A172 (cell line): ENCODE measurements around the gene ZBTB8A. TPM values are rescaled to one million over a fixed set of nuclear protein-coding genes. Genes with fewer than 3 reads are reported as not detected.

Experiments used
- DNase-seq: peaks from one replicate; pipeline ENCODE4 v3.0.0-alpha.2; 2015; ENCODE audit warnings: low spot score
- total RNA-seq: library from RNA; depleted of rRNA; stranded (reverse); fragments of >200 nt; shearing (Covaris generic); gene quantifications from 2 replicates; pipeline ENCODE4 v1.2.3, GENCODE V29; 2014; rRNA removed

The ZBTB8A gene
- total RNA-seq, 1 experiment from 2014 or later = 3.9 TPM

GRCh38 chr1:32652244-32652962 is 113.2 kb downstream of the ZBTB8A start:
- DNase-seq = no peak

Other genes with a start within 250 kb of the ZBTB8A start
- 61.0 and 61.8 TPM in 2 replicates for gene HDAC1, start 247.3 kb upstream of the ZBTB8A start, total RNA-seq
- 91.0 and 91.1 TPM in 2 replicates for gene MARCKSL1, start 203.2 kb upstream of the ZBTB8A start, total RNA-seq
- 0.34 and 0.45 TPM in 2 replicates for gene FAM229A, start 176.9 kb upstream of the ZBTB8A start, total RNA-seq
- gene TSSK3, start 176.9 kb upstream of the ZBTB8A start, total RNA-seq = 0.24 TPM in 1 of 2 replicates, not detected in the other
- 40.6 and 53.1 TPM in 2 replicates for gene BSDC1, start 145.0 kb upstream of the ZBTB8A start, total RNA-seq
- 0.02 and 0.07 TPM in 2 replicates for gene ZBTB8B, start 74.4 kb upstream of the ZBTB8A start, total RNA-seq
- 54.6 and 55.2 TPM in 2 replicates for gene ZBTB8OS, start 111.1 kb downstream of the ZBTB8A start, total RNA-seq
- 102 and 123 TPM in 2 replicates for gene RBBP4, start 111.8 kb downstream of the ZBTB8A start, total RNA-seq
- 39.9 and 51.3 TPM in 2 replicates for gene SYNC, start 163.3 kb downstream of the ZBTB8A start, total RNA-seq